ENCODE results near the gene STRBP. TPM values are rescaled to one million over a fixed set of nuclear protein-coding genes. Genes with fewer than 3 reads are reported as not detected.

Gene STRBP
- total RNA-seq, 1 experiment from 2014 or later, result 74.0 TPM

DNA sequence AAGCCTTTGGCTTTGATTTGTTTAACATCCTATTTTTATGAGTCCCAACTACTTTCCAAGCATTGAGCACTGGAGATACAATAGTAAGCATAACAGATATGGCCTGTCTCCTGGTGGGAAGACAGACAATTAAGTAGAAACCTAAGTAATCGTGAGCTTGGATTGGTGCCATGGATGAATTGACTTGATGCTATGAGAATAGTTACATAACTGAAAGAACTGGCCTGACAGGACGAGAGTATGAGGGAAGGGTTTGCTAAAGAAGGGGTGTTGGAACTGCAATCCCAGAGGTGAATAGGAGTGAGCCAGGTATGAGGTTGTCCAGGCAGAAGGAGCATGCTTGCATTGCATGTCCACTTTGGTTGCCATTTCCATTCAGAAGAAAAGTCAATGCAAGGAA lies 182.5 kb downstream of the STRBP start:
- no peak overlapping the region for H2AFZ ChIP-seq (ENCODE audit: low read length)
- no peak overlapping the region for H3K4ac ChIP-seq (ENCODE audit: low read depth, low read length)
- H4K5ac ChIP-seq (ENCODE audit: insufficient read length, low read depth, low read length), result no peak overlapping the region
- no peak overlapping the region for H3K56ac ChIP-seq (ENCODE audit: insufficient read length, low read depth, low read length)
- H3K27me3 ChIP-seq (ENCODE audit: insufficient read depth, low read length), result no peaks in the 10 kb centered on the region
- H3K27ac ChIP-seq (ENCODE audit: insufficient read length, low read depth, low read length), result no peak overlapping the region
- no peak overlapping the region for H2BK12ac ChIP-seq (ENCODE audit: insufficient read length, low read depth, low read length)
- Mint-ChIP-seq H3K27ac (no peak overlapping the region; a peak in 1 of 7 replicates), H3K4me1 (peaks cover 12 to 17% of the 10 kb centered on the region in 2 experiments), H3K9me3 (no peaks in the 10 kb centered on the region), H3K27me3 (ENCODE audit: low read depth) (no peaks in the 10 kb centered on the region), H3K4me3 (no peak overlapping the region), H3K36me3 (ENCODE audit: insufficient read depth in 1 of 3, low read depth in 3 of 3) (peaks cover 8 to 63% (median 58%) of the 10 kb centered on the region in 3 experiments; a peak in 6 of 7 replicates)
- TF ChIP-seq, protein P1, sequence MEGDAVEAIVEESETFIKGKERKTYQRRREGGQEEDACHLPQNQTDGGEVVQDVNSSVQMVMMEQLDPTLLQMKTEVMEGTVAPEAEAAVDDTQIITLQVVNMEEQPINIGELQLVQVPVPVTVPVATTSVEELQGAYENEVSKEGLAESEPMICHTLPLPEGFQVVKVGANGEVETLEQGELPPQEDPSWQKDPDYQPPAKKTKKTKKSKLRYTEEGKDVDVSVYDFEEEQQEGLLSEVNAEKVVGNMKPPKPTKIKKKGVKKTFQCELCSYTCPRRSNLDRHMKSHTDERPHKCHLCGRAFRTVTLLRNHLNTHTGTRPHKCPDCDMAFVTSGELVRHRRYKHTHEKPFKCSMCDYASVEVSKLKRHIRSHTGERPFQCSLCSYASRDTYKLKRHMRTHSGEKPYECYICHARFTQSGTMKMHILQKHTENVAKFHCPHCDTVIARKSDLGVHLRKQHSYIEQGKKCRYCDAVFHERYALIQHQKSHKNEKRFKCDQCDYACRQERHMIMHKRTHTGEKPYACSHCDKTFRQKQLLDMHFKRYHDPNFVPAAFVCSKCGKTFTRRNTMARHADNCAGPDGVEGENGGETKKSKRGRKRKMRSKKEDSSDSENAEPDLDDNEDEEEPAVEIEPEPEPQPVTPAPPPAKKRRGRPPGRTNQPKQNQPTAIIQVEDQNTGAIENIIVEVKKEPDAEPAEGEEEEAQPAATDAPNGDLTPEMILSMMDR (conservative IDR thresholded peaks at IDR 0.05), result no peak
- no peak overlapping the region for H3K4me2 ChIP-seq (ENCODE audit: insufficient read depth, insufficient read length, low read length)
- H2AK5ac ChIP-seq (ENCODE audit: insufficient read length, low read length), result no peak overlapping the region
- peaks cover 5% of the 10 kb centered on the region; the same call in 1 of the 2 replicates for H3K4me1 ChIP-seq (ENCODE audit: insufficient read depth, low read length)
- no peaks in the 10 kb centered on the region for H3K9me3 ChIP-seq (ENCODE audit: control insufficient read depth, low read depth, low read length)
- H3K23ac ChIP-seq (ENCODE audit: insufficient read length, low read depth, low read length), result no peak overlapping the region
- no peak overlapping the region for H3K14ac ChIP-seq (ENCODE audit: insufficient read depth, low read length)
- no peaks in the 10 kb centered on the region for H3K79me1 ChIP-seq (ENCODE audit: insufficient read depth, low read depth, low read length, poor library complexity, severe bottlenecking)
- H2BK20ac ChIP-seq (ENCODE audit: low read depth, low read length, poor library complexity, severe bottlenecking), result no peak overlapping the region
- no peak overlapping the region for H3T11ph ChIP-seq (ENCODE audit: low read length)
- no peak overlapping the region for H3K18ac ChIP-seq (ENCODE audit: insufficient read length, low read depth, low read length)
- H2BK5ac ChIP-seq (ENCODE audit: insufficient read length, low read length), result no peak overlapping the region
- H4K91ac ChIP-seq (ENCODE audit: insufficient read length, low read depth, low read length), result no peak overlapping the region
- WGBS (ENCODE audit: extremely low coverage, insufficient read length, low lambda C conversion rate), result no CpG with 5 or more reads among the region's 2 CpGs
- no peak overlapping the region for H2BK120ac ChIP-seq (ENCODE audit: low read depth, low read length, poor library complexity, severe bottlenecking)
- H2BK15ac ChIP-seq (ENCODE audit: low read depth, low read length), result no peak overlapping the region
- no peak overlapping the region for H4K8ac ChIP-seq (replicated peaks; ENCODE audit: insufficient read length, low read depth, low read length)
- no peaks in the 10 kb centered on the region for H4K20me1 ChIP-seq (ENCODE audit: control insufficient read depth, insufficient read depth, insufficient read length)
- no peaks in the 10 kb centered on the region for H3K79me2 ChIP-seq (ENCODE audit: insufficient read depth, low read length)
- no peaks in the 10 kb centered on the region for H3K23me2 ChIP-seq (ENCODE audit: insufficient read length, low read depth, low read length, poor library complexity, severe bottlenecking)
- no peak for DNase-seq
- no peak overlapping the region for H3K9ac ChIP-seq (ENCODE audit: extremely low read depth, insufficient read length, low read length)
